HepG2 (cell line): ENCODE results near the gene ABHD6. TPM values are rescaled to one million over a fixed set of nuclear protein-coding genes. Genes with fewer than 3 reads are reported as not detected.

Source experiments
- ATAC-seq: fragments of 200-7000 bp; cut with Tn5 transposase; 3 replicates; pipeline ENCODE4 v1.9.1; 2020; ENCODE audit warnings: mild to moderate bottlenecking, moderate library complexity
- BruUV-seq: library from RNA; stranded (reverse); fragments of 400-500 nt; replicated peaks from 2 replicates; lab custom pipeline; 2021; lab: Mats Ljungman, UMichigan
- CTCF ChIA-PET: fragments of 300-600 bp; formaldehyde crosslinking; extraction: SDS; loops from one replicate; lab custom pipeline; 2021; ENCODE audit warnings: low total read pairs, inconsistent platforms, low intra/inter-chr PET ratio; lab: Yijun Ruan, JAX
- POLR2A ChIA-PET: fragments of 350-600 bp; sonication (Branson Sonifier 250); formaldehyde crosslinking; loops from one replicate; lab custom pipeline; 2020; ENCODE audit warnings: antibody characterized with exemption, inconsistent platforms; lab: Yijun Ruan, JAX
- DNase-seq: peaks from one replicate; pipeline ENCODE4 v3.0.0-alpha.2; 2015; ENCODE audit warnings: low spot score
- FAIRE-seq: peaks from 3 replicates; lab custom pipeline; 2011; peaks lifted over from hg19 to GRCh38; lab: Jason Lieb, UNC
- H2AFZ ChIP-seq: one replicate; pipeline ENCODE4 v1.6.1; 2011; ENCODE audit warnings: low read length, inconsistent platforms
- H3K27ac ChIP-seq: fragments of 300-600 bp; 3 replicates; pipeline ENCODE4 v1.8.0; 2011; ENCODE audit warnings: mixed run types, mild to moderate bottlenecking, mixed read lengths, low read length, inconsistent platforms; ENCODE audit not compliant: insufficient read depth; ENCODE audit errors: extremely low read length
- H3K27me3 ChIP-seq, 2 experiments: fragments of 200-600 bp in 1 of 2; 2 replicates in 1 of 2; 3 replicates in 1 of 2; pipeline versions ENCODE4 v1.6.0 to v1.8.0; 2011; ENCODE audit warnings: low read length in 2 of 2, mild to moderate bottlenecking in 2 of 2, moderate library complexity in 2 of 2, inconsistent platforms in 1 of 2; ENCODE audit not compliant: insufficient read depth in 2 of 2, control insufficient read depth in 1 of 2
- H3K36me3 ChIP-seq, 2 experiments: fragments of 200-600 bp in 1 of 2; replicated peaks in 1 of 2; 2 replicates in 1 of 2; 3 replicates in 1 of 2; pipeline versions ENCODE4 v1.5.1 to v1.8.0; 2011; ENCODE audit warnings: low read length in 2 of 2, inconsistent platforms in 1 of 2; ENCODE audit not compliant: insufficient read depth in 2 of 2, control insufficient read depth in 1 of 2
- H3K4me1 ChIP-seq: 2 replicates; pipeline ENCODE4 v1.5.1; 2012; ENCODE audit warnings: low read length, inconsistent platforms; ENCODE audit not compliant: insufficient read depth
- H3K4me2 ChIP-seq: 2 replicates; pipeline ENCODE4 v1.6.0; 2011; ENCODE audit warnings: low read depth, low read length, inconsistent platforms
- H3K4me3 ChIP-seq, 3 experiments: fragments of 200-600 bp in 1 of 3; sonication (generic), shearing (Covaris generic) in 1 of 3; replicated peaks in 1 of 3; 2 replicates each; pipeline ENCODE4 v1.5.1; 2011 to 2016; ENCODE audit warnings: low read length in 3 of 3, inconsistent platforms in 2 of 3, low read depth in 2 of 3, mild to moderate bottlenecking in 2 of 3, control low read depth in 1 of 3, mixed read lengths in 1 of 3; ENCODE audit not compliant: insufficient read depth in 1 of 3
- H3K79me2 ChIP-seq: one replicate; pipeline ENCODE4 v1.6.1; 2011; ENCODE audit warnings: low read length, inconsistent platforms; ENCODE audit not compliant: insufficient read depth
- H3K9ac ChIP-seq: 2 replicates; pipeline ENCODE4 v1.6.0; 2011; ENCODE audit warnings: mild to moderate bottlenecking, low read depth, low read length, inconsistent platforms; ENCODE audit not compliant: insufficient read depth
- H3K9me3 ChIP-seq: 2 replicates; pipeline ENCODE4 v1.5.1; 2012; ENCODE audit warnings: mild to moderate bottlenecking, low read length
- H4K20me1 ChIP-seq: 2 replicates; pipeline ENCODE4 v1.6.0; 2011; ENCODE audit warnings: inconsistent platforms, mild to moderate bottlenecking, low read length, moderate library complexity; ENCODE audit not compliant: insufficient read depth
- FOXA3 ChIP-seq: IDR thresholded peaks from 2 replicates; pipeline ENCODE4 v1.6.1; 2016; ENCODE audit warnings: missing genetic modification reagents, missing compliant biosample characterization
- GFI1 ChIP-seq: sonication (generic); formaldehyde crosslinking; IDR thresholded peaks from 2 replicates; pipeline ENCODE4 v1.5.0; 2020; ENCODE audit warnings: missing genetic modification reagents, mild to moderate bottlenecking, borderline replicate concordance
- HNF4A ChIP-seq: sonication (generic); formaldehyde crosslinking; IDR thresholded peaks from 2 replicates; pipeline ENCODE4 v1.4.0; 2020; ENCODE audit warnings: missing genetic modification reagents
- SALL1 ChIP-seq: sonication (generic); formaldehyde crosslinking; IDR thresholded peaks from 2 replicates; pipeline ENCODE4 v1.8.0; 2022; ENCODE audit warnings: mild to moderate bottlenecking, missing genetic modification reagents
- SUZ12 ChIP-seq: fragments of 150-350 bp; IDR thresholded peaks from 2 replicates; pipeline ENCODE4 v1.6.1; 2014; ENCODE audit warnings: low read depth, low read length
- ZBTB43 ChIP-seq: sonication (generic); formaldehyde crosslinking; conservative IDR thresholded peaks from 2 replicates; pipeline ENCODE4 v1.4.0; 2020; ENCODE audit warnings: missing genetic modification reagents
- ZNF292 ChIP-seq: sonication (generic); formaldehyde crosslinking; IDR thresholded peaks from 2 replicates; pipeline ENCODE4 v1.8.1; 2022; ENCODE audit warnings: mild to moderate bottlenecking, low read depth, missing genetic modification reagents, borderline replicate concordance
- ZNF614 ChIP-seq: IDR thresholded peaks from 2 replicates; pipeline ENCODE4 v1.6.1; 2018; ENCODE audit warnings: missing biosample characterization, missing genetic modification reagents, inconsistent platforms, borderline replicate concordance
- WGBS: methylation state at CpG from one replicate; pipeline ENCODE4 v1.1.6; 2017; ENCODE audit warnings: low lambda C conversion rate; 5-methylcytosine and 5-hydroxymethylcytosine counted together
- in situ Hi-C: cut with HindIII; loops from 2 replicates; pipeline ENCODE4 v1.10.0; 2017; ENCODE audit warnings: low pct_unique_long_range_greater_than_20kb; ENCODE audit not compliant: extremely low pct_ligation_motif_present
- intact Hi-C: fragments of 100-400 bp; cut with micrococcal nuclease; formaldehyde crosslinking; loops from one replicate; pipeline ENCODE4 v1.10.0; 2022; ENCODE audit not compliant: unreplicated experiment
- polyA plus RNA-seq, 8 experiments: library from polyadenylated mRNA; depleted of rRNA in 3 of 8; stranded (reverse) in 7 of 8; unstranded in 1 of 8; fragments of >200 nt; fragmentation: Illumina TruSeq in 4 of 8; extraction: Trizol in 4 of 8; gene quantifications; 2 replicates each; pipeline versions ENCODE4 v1.2.1 to v1.2.3, GENCODE V29; 2011 to 2016; ENCODE audit warnings: low read depth in 4 of 8, missing spikeins in 1 of 8, mixed read lengths in 1 of 8; ENCODE audit not compliant: insufficient read depth in 1 of 8
- total RNA-seq, 5 experiments: library from RNA; depleted of rRNA; stranded (reverse); fragments of >200 nt; fragmentation: Illumina TruSeq; extraction: Trizol; gene quantifications; 2 replicates each; pipeline ENCODE4 v1.2.3, GENCODE V29; 2016; ENCODE audit warnings: low read depth in 1 of 5
- TF ChIP-seq, protein P1 (sequence below): IDR thresholded peaks from 2 replicates; pipeline ENCODE4 v1.4.0; 2020; ENCODE audit warnings: mild to moderate bottlenecking, missing genetic modification reagents

ABHD6 gene
- total and polyA plus RNA-seq, 2 of the 13 experiments (the other 11 are each of a cell fraction or from before 2014, with no cell fraction given) = 9.0 to 17.2 TPM

DNA sequence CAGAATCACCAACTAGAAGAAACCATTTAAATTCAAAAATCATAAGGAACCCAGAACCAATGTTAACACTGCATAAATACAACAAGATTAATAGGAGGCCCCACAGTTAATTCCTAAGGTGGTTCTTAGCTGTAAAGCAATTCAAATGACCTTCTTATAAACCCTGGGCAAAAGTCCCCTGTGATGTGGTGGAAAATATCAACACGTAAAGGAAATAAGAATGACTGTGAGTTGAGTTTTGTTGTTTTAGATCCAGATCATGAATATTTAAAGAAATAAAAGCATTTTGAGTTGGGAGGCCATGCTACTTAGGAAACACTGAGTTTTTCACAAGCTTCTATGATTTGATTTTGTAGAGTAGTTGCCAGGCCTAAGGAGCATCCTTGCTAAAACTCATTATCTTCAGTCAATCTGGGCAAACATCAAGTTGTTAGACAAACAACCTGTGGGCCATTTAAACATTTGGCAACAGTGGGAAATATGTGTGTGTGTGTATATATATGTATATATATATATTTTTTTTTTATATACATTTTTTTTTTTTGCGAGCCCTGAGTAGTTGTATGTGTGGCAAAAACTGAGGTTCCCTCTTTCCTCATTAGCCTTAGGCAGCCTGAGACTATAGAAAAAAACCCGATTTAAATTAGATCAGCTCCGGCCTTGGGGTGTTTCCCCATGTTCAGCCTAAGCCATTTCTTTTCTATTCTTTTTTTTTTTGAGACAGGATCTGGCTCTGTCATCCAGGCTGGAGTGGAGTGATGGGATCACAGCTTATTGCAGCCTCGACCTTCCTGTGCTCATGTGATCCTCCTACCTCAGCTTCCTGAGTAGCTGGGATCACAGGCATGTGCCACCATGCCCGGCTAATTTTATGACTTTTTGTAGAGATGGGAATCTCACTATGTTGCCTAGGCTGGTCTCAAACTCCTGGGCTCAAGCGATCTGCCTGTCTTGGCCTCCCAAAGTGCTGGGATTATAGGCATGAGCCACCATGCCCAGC lies 87.1 kb downstream of the ABHD6 start:
- 73% methylated on average over 6 of the region's 7 CpGs for WGBS
- BruUV-seq = no TSS peak
- Histone ChIP-seq H3K79me2 (no peaks in the 10 kb centered on the region), H2AFZ (no peak overlapping the region), H3K4me2 (peak overlapping the region; percentile 55), H4K20me1 (no peaks in the 10 kb centered on the region), H3K4me3 (peak overlapping the region in 1 of 3 experiments; percentile 26; a peak in 1 of 6 replicates), H3K27me3 (no peaks in the 10 kb centered on the region), H3K4me1 (peaks cover 54% of the 10 kb centered on the region), H3K36me3 (no peaks in the 10 kb centered on the region), H3K9ac (peak overlapping the region; percentile 26; the same call in 1 of the 2 replicates), H3K9me3 (no peaks in the 10 kb centered on the region), H3K27ac (no peak overlapping the region)
- FAIRE-seq = no peak
- intact Hi-C loops (no loop called here), in situ Hi-C loops (loop anchor here (5.0 to 10.0 kb wide), 2 partner anchors 88 to 210 kb away; partner anchors contain the start of gene ACOX2)
- ChIA-PET POLR2A (interaction anchor here (1.0 to 3.6 kb wide), 3 partner anchors 10 to 108 kb away, joined by 3 to 18 read pairs (median 10); partner anchors contain the start of genes HTD2 and RPP14), CTCF (no interaction called here)
- TF ChIP-seq ZNF614 = peak; percentile 71; the same call in 1 of the 2 replicates
- no peak for TF ChIP-seq SUZ12
- 0 out of 2 replicates have a peak, but pooled peaks have one; percentile 10 for TF ChIP-seq SALL1 (CRISPR knock-in tag)
- no peak for ATAC-seq
- no peak for DNase-seq

DNA sequence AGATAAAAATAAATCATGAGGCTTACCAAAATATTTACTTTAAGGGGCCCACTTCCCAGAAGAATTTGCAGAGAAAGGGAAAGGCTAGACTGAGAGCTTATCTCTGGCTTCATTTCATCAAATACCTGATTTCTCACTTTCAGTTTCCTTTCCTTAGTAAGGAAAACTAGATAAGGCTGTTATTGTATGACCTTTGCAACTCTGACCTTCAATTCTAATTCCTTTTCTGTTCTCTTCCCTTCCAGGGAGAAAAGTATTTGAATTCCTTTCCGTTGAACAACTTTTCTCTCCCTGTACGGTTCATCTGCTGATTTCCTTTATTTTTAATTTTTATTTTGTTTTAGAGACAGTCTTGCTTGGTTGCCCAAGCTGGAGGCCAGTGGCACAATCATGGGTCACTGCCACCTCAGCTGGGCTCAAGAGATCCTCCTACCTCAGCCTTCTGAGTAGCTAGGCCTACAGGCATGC lies 88.0 kb downstream of the ABHD6 start:
- H3K27me3 ChIP-seq = no peaks in the 10 kb centered on the region
- ATAC-seq = peak; percentile 23
- peak overlapping the region; percentile 55 for H3K4me2 ChIP-seq
- H3K9me3 ChIP-seq = no peaks in the 10 kb centered on the region
- FAIRE-seq = no peak
- no peaks in the 10 kb centered on the region for H3K79me2 ChIP-seq
- POLR2A ChIA-PET = interaction anchor here (1.0 to 3.6 kb wide), 3 partner anchors 9 to 108 kb away, joined by 3 to 18 read pairs (median 10); partner anchors contain the start of genes HTD2 and RPP14
- H2AFZ ChIP-seq = no peak overlapping the region
- CTCF ChIA-PET = no interaction called here
- in situ Hi-C loops (loop anchor here (10.0 kb wide), 1 partner anchor 209 kb away; the partner anchor contains the start of gene ACOX2), intact Hi-C loops (no loop called here)
- 3% methylated on average over 2 of the region's 2 CpGs for WGBS
- H3K36me3 ChIP-seq = no peaks in the 10 kb centered on the region
- H3K4me3 ChIP-seq = peak overlapping the region in 1 of 3 experiments; percentile 26; a peak in 2 of 6 replicates
- peak overlapping the region; percentile 26; the same call in 1 of the 2 replicates for H3K9ac ChIP-seq
- DNase-seq = peak; percentile 60
- BruUV-seq = no TSS peak
- no peak overlapping the region for H3K27ac ChIP-seq
- no peaks in the 10 kb centered on the region for H4K20me1 ChIP-seq
- H3K4me1 ChIP-seq = peaks cover 57% of the 10 kb centered on the region
- TF ChIP-seq GFI1 (CRISPR knock-in tag) (peak; percentile 90), ZBTB43 (no peak), ZNF292 (CRISPR knock-in tag) (no peak), HNF4A (CRISPR knock-in tag) (0 out of 2 replicates have a peak, but pooled peaks have one; percentile 10), FOXA3 (peak; percentile 10; the same call in 1 of the 2 replicates)
- TF ChIP-seq, protein P1, sequence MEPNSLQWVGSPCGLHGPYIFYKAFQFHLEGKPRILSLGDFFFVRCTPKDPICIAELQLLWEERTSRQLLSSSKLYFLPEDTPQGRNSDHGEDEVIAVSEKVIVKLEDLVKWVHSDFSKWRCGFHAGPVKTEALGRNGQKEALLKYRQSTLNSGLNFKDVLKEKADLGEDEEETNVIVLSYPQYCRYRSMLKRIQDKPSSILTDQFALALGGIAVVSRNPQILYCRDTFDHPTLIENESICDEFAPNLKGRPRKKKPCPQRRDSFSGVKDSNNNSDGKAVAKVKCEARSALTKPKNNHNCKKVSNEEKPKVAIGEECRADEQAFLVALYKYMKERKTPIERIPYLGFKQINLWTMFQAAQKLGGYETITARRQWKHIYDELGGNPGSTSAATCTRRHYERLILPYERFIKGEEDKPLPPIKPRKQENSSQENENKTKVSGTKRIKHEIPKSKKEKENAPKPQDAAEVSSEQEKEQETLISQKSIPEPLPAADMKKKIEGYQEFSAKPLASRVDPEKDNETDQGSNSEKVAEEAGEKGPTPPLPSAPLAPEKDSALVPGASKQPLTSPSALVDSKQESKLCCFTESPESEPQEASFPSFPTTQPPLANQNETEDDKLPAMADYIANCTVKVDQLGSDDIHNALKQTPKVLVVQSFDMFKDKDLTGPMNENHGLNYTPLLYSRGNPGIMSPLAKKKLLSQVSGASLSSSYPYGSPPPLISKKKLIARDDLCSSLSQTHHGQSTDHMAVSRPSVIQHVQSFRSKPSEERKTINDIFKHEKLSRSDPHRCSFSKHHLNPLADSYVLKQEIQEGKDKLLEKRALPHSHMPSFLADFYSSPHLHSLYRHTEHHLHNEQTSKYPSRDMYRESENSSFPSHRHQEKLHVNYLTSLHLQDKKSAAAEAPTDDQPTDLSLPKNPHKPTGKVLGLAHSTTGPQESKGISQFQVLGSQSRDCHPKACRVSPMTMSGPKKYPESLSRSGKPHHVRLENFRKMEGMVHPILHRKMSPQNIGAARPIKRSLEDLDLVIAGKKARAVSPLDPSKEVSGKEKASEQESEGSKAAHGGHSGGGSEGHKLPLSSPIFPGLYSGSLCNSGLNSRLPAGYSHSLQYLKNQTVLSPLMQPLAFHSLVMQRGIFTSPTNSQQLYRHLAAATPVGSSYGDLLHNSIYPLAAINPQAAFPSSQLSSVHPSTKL (CRISPR knock-in tag) = peak; percentile 45; the same call in 1 of the 2 replicates
